Stimulated activated CD8-positive, alpha-beta memory T cell treated with anti-CD3 and anti-CD28 coated beads, Interleukin-12 subunit alpha, Interleukin-12 subunit beta, amount 100 ng/mL, for 24 hours (primary cell): ENCODE results near the gene PRRX1.

ENCODE experiments used
- DNase-seq: peaks from one replicate; pipeline ENCODE4 v3.0.0-alpha.2; 2020; ENCODE audit errors: extremely low read depth

PRRX1 gene

GRCh38 chr1:170664093-170664827 lies at the start of gene PRRX1:
TSS of gene PRRX1 (plus strand) at chr1:170664131. CDS start at chr1:170664219, 88 bp downstream.
- DNase-seq, result no peak

GRCh38 chr1:170617591-170618330 lies 46.2 kb upstream of the PRRX1 start:
- no peak for DNase-seq

DNA sequence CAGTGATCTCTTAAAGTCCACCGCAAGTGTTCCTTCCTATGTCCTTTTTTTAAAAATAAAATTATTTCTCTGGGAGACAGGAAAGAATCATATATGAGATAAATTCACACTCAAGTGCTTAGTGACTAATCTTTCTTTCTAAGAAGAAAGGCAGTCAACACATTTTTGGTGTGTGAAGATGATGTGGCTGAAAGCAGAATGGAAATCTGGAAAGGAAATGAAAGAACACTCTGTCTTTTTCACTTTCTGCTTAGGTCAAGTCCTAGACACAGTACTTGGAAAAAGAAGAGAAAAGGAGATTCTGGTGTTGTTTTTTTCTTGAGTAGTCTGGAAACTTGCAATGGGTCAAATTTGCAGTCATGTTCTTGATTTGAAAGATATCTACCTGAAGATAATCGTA lies 45.5 kb upstream of the PRRX1 start:
- no peak for DNase-seq

GRCh38 chr1:170619241-170620028 lies 44.5 kb upstream of the PRRX1 start:
- no peak for DNase-seq

DNA sequence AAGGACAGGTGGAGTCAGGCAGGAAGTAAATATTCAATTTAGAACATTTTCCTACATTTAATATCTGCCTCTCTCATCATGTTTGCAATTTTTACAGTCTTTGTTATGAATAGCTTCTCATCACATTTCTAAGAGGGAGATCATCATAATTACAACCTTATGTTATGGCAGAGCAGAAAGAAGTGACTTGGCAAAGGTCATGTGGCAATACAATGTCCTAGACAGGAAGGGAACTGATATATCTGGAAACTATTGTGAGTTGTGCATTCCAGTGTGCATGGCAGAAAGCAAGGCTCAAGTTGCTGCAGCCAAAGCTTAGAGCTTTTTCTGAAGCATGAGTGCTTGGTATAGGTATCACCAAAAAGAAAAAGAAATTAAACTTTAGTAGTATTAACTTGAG lies 43.8 kb upstream of the PRRX1 start:
- no peak for DNase-seq

- no peak for DNase-seq
Observed at GRCh38 chr1:170623171-170623570, 40.8 kb upstream of the PRRX1 start.

DNA sequence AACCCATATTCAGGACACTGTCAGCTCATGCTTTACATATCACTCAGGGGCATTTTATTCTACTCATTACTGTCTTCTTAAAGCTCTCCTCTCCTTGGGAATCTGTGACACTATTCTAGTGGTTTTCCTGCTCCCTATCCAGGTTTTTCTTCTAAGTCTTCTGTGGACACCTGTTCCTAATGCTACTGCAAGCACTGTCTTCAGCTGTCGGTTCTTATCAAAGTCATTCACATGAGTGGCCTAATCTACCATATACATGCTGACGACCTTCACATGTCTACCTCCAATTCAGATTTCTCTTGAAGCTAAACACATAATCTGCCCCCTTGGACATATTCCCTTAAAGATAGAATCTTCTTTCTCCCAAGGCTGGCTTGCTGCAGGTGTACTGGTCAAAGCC lies 39.8 kb upstream of the PRRX1 start:
- no peak for DNase-seq

- no peak for DNase-seq
Observed at GRCh38 chr1:170630977-170631376, 33.0 kb upstream of the PRRX1 start.

DNA sequence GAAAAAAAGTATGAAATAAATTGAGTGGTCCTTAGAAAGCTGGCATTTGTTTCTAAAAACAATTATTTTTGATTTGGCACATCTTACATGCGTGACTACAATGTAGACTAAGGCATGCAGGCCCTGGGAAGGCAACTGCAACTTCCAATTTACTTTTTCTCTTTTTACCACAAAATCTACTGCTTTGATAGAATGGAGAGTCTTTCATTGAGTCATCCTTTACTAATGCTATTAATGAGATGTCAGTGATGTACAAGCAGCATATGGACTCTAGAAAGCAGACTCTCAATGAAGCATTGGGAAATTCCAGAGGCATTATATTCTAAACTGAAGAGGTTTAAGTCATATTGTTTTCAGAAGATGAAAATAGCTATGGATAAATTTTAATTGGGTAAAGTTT lies 29.6 kb upstream of the PRRX1 start:
- DNase-seq, result no peak

DNA sequence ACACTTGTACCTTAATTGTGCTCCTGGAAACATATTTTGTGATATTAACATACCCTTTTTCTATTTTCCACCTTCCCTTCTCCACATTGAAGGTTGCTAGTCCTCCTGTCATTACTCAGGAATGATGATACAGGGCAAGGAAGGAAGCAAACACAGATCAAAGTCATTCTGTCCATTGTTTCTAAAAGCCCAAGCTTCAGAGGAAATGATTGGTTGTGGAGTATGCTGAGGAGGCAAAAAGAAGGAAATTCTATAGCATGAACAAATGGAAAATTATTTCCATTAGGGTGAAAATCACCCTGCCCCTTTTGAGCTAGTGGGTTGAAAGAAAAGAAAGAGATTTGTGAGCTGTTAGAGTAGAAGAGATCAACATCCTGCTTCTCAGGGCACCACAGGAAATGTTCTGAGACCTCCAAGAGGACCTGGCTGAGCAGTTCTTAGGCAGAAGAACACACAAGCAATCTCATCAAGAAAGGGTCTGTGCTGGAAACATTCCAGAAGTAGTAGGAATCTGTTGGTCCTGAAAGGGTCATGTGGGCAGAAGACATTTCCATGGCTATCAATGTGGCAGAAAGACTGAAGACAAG lies 29.0 kb upstream of the PRRX1 start:
- DNase-seq, result no peak

DNA sequence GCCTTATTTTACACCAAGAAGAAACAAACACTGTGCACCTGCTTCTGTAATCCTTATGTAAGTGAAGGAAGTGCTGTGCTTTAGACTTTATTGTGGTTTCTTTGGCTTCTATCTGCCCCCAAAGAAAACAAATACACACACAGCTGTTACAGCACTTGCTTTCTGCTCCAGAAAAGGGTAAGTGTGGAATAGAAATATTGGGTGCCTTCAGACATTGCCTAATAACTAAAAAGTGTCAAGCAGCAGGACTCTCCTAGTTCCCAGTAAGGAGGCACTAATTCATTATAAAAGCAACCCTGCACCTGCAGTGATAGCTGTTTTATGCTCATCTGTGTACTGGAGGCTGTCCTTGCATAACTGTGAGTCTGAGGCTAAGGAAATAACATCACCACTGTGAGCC lies 23.4 kb upstream of the PRRX1 start:
- no peak for DNase-seq

DNA sequence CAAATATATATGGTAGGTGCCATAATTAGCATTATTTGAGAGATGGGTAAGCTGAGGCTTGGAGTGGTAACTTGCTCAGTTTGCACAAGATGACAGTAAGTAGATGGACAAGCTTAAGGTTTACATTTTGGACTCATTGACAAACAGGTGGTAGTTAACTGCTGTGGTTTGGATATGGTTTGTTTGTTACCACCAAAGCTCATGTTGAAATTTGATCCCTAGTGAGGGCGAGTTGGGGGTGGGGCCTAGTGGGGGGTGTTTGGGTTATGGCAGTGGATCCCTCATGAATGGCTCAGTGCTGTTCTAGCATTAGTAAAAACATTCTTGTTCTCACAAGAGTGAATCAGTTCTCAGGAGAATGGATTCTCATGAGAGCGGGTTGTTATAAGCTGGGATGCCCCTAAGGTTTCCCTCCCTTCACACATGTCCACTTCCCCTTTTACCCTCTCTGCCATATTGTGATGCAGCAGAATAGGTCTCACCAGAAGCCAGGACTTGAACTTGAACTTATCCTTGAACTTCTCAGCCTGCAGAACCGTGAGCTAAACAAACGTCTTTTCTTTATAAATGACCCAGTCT lies 6.6 kb upstream of the PRRX1 start:
- DNase-seq, result no peak

DNA sequence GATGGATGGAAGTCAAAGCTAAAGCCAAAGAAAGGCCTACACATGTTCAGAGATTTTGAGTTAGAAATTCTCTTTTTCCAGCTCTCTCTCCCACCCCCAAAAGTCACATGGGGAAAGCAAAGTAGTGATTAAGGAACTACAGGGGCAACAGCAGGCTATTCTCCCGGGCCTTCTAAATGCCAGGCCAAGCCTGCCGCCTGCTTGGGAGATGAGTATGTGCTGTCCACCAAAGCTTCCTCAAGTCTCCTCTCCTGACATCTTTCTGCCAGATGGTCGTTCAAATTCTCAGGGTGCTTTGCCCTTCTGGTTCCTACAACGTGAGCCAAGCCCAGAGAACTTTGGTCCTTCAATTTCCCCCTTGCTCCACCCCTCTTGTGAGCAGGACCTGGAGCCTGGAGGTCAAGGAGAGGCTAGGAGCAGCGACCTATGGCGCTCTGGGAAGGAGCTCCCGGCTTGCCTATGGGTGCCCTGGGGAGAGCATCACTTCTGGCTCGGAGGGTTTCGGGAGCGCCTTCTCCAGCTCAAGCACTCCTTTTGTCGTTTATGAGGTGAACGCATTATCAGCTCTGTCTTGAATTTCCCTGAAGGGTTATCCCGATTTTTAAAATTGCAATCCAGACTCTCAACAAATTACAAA lies 4.4 kb upstream of the PRRX1 start:
- DNase-seq, result no peak

DNA sequence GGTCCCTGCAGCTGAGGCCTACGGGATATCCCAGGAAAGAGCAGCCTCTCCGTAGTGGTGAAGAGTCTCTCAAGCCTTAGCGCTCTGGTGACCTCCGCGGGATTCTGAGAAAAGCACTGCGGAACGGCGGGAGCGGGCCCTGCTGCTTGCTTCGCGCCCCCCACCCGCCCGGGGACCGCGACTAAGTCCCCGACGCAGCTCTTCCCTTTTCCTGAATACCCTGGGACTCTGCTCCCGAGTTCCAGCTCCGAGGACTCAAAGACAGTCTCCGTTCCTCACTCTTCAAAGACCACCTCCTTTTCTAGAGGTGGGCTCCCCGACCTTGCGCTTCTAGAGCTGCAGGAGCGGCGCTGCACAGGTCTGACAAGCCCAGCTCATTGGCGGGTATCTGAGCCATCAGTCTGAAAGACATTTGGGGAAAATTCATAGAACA lies 3.6 kb upstream of the PRRX1 start:
- DNase-seq, result no peak

- DNase-seq, result no peak
Observed at GRCh38 chr1:170660871-170661645, 2.9 kb upstream of the PRRX1 start.

GRCh38 chr1:170661646-170662411 lies 2.1 kb upstream of the PRRX1 start:
- DNase-seq, result no peak

- no peak for DNase-seq
Observed at GRCh38 chr1:170662561-170663403, 1.1 kb upstream of the PRRX1 start.

GRCh38 chr1:170663404-170664092 lies 383 bp upstream of the PRRX1 start:
- DNase-seq, result no peak
